NCI-H345 treated with DMSO at 0.1 percent for 48 hours (cell line): ENCODE results near the gene BDKRB2.

Experiments
- DNase-seq: peaks from one replicate; lab custom pipeline; 2025; ENCODE audit not compliant: unreplicated experiment; lab: John Stamatoyannopoulos, UW

Gene BDKRB2

GRCh38 chr14:96197969-96198368 lies 6.7 kb upstream of the BDKRB2 start:
- DNase-seq = no peak

- no peak for DNase-seq
Observed at GRCh38 chr14:96198430-96199130, 6.1 kb upstream of the BDKRB2 start.

- no peak for DNase-seq
Observed at GRCh38 chr14:96201157-96201556, 3.5 kb upstream of the BDKRB2 start.

DNA sequence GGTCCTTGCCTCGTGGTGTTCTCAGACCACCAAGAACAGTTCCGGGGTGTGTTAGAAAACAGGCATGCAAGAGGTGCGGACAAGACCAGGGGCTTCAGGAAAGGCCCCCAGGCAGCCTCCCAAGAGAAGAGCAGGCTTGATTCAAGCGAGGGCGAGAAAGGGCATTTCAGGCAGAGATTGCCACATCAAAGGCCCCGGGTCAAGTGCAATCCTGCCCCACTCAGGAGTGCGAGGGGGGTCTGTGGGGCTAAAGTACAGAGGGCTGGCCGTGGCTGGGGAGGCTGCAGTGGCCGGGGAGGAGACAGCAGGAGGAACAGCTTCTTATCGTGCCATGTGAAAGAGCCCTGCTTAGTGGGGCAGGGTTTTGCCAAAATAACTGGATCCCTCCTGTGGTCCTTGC lies 2.7 kb upstream of the BDKRB2 start:
- no peak for DNase-seq

- DNase-seq = no peak
Observed at GRCh38 chr14:96202441-96203094, 2.1 kb upstream of the BDKRB2 start.

GRCh38 chr14:96203116-96203515 lies 1.5 kb upstream of the BDKRB2 start:
- no peak for DNase-seq

- DNase-seq = no peak
Observed at GRCh38 chr14:96203635-96204034, 1.0 kb upstream of the BDKRB2 start.

DNA sequence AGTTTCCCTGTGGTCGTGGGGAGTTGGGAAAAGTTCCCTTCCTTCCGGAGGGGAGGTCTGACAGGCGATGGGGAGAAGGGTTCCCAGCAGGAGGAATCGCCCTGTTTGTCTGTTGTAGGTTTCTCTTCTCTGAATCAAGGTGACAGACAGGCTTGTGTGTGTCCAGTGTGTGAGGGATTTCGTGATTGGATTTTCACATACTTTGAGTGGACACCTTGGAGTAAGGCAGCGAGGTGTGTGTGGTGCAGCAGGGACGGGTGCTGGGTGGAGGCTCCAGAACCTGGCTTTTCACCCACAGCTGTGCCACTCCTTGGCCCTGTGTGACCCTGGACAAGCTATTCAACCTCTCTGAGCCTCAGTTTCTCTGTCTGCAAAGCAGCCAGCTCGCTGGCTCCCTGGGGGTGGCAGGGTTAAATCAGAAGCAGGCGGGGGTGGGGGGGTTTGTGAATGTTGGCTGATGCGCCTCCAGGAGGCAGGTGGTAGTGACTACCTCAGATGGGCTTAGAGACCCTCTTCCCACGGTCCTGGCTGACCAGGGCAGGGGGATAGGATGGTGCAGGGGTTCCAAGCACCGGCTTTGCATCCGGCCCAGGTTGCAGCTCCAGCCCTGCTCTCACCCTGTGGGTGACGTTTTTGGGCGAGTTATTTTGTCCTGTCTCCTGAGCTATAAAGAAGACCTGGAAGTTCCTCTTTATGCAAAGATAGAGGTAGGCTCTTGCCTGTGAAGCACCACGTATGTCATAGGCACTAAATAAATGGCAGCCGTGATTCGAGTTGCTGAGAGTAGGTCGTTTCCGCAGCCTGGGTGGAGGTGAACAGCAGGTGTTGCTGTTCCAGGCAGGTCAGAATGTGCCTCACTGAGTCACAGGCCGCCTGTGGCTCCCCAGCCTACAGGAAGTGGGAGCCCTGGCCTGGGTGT lies 679 bp downstream of the BDKRB2 start:
- DNase-seq = no peak

DNA sequence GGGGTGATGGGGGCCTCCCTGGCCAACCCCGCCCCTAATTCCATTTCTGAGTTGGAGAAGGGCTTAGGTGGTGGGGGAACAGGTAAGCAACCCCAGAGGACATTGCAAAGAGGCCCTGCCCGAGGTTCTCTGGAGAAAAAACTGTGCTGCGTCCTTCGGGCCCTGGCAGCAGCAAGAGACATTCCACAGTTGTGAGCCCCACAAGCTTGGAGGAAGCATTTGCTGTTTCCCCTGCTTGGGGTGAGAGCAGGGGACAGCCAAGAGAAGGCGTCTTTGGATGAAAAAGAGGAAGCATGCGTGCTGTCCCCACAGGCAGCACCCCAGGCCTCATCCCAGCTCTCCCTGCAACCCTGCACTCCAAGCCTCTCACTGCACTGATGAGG lies 1.3 kb downstream of the BDKRB2 start:
- DNase-seq = no peak

DNA sequence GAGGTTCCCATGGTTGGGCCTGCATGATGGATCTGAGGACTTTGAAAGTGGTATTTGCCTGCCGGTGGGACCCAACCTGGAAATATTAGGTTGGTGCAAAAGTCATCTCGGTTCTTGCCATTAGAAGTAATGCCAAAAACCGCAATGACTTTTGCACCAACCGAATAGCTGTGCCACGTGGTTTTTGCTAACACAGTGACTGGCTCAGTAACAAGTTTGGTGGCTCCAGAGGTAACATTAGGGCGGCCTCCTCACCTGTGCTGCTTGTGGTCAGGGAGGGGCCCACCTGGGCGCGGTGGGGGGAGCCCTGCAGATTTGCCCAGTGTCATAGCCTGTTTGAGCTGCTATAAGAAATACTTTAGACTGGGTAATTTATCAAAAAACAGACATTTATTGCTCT lies 1.8 kb downstream of the BDKRB2 start:
- no peak for DNase-seq

DNA sequence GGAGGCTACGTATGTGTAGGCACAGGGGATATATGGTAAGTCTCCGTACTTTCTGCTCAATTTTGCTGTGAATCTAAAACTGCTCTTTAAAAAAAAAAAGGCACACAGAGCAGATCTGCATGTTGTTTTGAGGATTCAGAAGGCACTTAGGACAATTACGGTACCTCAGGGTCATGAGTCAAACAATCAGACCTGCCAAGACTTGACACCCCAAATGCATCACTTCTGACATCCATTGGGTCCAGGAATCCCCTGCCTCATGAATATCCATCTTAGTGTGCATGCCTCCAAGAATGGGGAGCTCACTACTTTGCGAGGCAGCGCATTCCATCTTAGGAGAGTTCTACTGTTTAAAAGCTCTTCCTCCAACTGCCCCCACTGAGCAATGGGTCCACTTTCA lies 3.0 kb downstream of the BDKRB2 start:
- no peak for DNase-seq

- DNase-seq = no peak
Observed at GRCh38 chr14:96208739-96209138, 4.1 kb downstream of the BDKRB2 start.

- DNase-seq = no peak
Observed at GRCh38 chr14:96212140-96212539, 7.5 kb downstream of the BDKRB2 start.

- DNase-seq = no peak
Observed at GRCh38 chr14:96212896-96213295, 8.3 kb downstream of the BDKRB2 start.

GRCh38 chr14:96213871-96214465 lies 9.3 kb downstream of the BDKRB2 start:
- DNase-seq = no peak

DNA sequence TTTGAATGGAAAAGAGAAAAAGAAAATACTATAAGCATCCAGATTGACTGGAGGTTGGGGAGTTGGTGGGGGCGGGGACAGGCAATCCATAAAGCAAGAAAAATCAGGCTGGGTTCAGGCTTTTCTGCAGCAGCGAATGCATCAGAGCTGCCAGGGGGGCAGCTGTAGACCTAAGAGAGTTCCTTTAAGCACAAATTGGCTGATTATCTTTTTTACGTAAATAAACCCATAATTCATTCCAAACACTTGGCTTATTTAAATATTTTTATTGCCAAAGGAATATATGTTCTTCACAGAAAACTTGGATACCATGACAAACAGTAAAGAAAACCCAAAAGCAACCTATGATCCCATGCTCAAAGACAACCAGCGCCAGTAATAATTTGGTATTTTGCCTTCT lies 10.2 kb downstream of the BDKRB2 start:
- DNase-seq = no peak

DNA sequence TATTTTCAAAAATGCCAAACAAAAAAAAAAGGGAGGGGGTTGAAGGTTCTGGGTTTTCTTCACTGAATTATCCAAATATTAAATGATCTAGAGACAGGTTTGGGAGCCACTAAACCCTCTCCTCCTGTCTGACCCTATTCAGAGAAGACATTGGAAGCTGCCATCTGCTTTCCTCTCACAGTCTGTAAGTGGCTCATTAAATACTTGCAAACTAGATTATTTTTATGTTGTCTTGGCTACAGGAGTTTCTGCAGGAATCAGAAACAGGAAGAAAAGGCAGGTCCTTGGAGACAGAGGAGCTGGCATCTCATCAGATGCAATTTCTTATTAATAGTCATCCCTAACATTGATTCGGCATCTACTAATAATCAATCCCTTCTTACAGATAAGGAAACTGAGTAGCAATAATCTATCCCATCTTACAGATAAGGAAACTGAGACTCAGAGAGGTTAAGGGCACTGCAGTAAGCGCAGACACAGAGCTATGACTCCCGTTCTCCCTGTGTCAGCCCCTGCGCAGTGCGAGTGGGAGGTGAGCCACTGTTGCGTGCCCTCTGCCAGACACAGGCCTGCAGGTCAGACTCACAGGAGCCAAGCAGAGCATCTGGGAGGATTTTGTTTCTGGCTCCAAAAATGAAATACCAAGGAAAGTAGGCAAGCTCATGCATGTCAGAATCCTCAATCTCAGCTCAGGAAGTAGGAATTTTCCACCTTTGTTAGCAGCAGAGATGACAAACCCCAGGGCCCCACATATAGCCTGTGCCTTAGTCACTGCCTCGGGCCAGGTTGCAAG lies 11.0 kb downstream of the BDKRB2 start:
- no peak for DNase-seq

- no peak for DNase-seq
Observed at GRCh38 chr14:96216627-96217026, 12.0 kb downstream of the BDKRB2 start.

- DNase-seq = peak; percentile 20
Observed at GRCh38 chr14:96217376-96217913, 12.8 kb downstream of the BDKRB2 start.

- DNase-seq = no peak
Observed at GRCh38 chr14:96221109-96221650, 16.5 kb downstream of the BDKRB2 start.
